ENCODE results near the gene SLCO1A2. TPM values are rescaled to one million over a fixed set of nuclear protein-coding genes. Genes with fewer than 3 reads are reported as not detected.
"Not testable (repeated sequence)": the region's sequence is repeated elsewhere in the genome, so short reads cannot be mapped to it uniquely, and the experiment has no call there.

SLCO1A2 gene, protein sequence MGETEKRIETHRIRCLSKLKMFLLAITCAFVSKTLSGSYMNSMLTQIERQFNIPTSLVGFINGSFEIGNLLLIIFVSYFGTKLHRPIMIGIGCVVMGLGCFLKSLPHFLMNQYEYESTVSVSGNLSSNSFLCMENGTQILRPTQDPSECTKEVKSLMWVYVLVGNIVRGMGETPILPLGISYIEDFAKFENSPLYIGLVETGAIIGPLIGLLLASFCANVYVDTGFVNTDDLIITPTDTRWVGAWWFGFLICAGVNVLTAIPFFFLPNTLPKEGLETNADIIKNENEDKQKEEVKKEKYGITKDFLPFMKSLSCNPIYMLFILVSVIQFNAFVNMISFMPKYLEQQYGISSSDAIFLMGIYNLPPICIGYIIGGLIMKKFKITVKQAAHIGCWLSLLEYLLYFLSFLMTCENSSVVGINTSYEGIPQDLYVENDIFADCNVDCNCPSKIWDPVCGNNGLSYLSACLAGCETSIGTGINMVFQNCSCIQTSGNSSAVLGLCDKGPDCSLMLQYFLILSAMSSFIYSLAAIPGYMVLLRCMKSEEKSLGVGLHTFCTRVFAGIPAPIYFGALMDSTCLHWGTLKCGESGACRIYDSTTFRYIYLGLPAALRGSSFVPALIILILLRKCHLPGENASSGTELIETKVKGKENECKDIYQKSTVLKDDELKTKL
- not detected in 2 replicates for total RNA-seq

- H3K4me3 ChIP-seq (ENCODE audit: low read depth, low read length) = no peak within 1 kb of the TSS
- H3K36me3 ChIP-seq (ENCODE audit: control insufficient read depth, insufficient read depth, low read length) = no peaks in the 10 kb centered on the region
- TF ChIP-seq, protein P1, sequence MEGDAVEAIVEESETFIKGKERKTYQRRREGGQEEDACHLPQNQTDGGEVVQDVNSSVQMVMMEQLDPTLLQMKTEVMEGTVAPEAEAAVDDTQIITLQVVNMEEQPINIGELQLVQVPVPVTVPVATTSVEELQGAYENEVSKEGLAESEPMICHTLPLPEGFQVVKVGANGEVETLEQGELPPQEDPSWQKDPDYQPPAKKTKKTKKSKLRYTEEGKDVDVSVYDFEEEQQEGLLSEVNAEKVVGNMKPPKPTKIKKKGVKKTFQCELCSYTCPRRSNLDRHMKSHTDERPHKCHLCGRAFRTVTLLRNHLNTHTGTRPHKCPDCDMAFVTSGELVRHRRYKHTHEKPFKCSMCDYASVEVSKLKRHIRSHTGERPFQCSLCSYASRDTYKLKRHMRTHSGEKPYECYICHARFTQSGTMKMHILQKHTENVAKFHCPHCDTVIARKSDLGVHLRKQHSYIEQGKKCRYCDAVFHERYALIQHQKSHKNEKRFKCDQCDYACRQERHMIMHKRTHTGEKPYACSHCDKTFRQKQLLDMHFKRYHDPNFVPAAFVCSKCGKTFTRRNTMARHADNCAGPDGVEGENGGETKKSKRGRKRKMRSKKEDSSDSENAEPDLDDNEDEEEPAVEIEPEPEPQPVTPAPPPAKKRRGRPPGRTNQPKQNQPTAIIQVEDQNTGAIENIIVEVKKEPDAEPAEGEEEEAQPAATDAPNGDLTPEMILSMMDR (IDR thresholded peaks at IDR 0.05; ENCODE audit: insufficient read depth, low read length, severe bottlenecking) = no peak
- DNase-seq (ENCODE audit: low read depth) (no peak), FAIRE-seq (no peak)
- H3K27me3 ChIP-seq (ENCODE audit: control insufficient read depth, insufficient read depth, low read length) = no peaks in the 10 kb centered on the region
Observed at GRCh38 chr12:21334771-21335325, at the start of gene SLCO1A2. SLCO1A2 (minus strand) TSS chr12:21334917; CDS start chr12:21334647, 270 bp downstream.

GRCh38 chr12:21384261-21384660 is 49.5 kb upstream of the SLCO1A2 start:
- H3K36me3 ChIP-seq (ENCODE audit: control insufficient read depth, insufficient read depth, low read length) = no peaks in the 10 kb centered on the region
- TF ChIP-seq, protein P1 (IDR thresholded peaks at IDR 0.05; ENCODE audit: insufficient read depth, low read length, severe bottlenecking) = no peak
- H3K27me3 ChIP-seq (ENCODE audit: control insufficient read depth, insufficient read depth, low read length) = no peaks in the 10 kb centered on the region
- no peak overlapping the region for H3K4me3 ChIP-seq (ENCODE audit: low read depth, low read length)
- DNase-seq (ENCODE audit: low read depth) = no peak
- FAIRE-seq = no peak

- DNase-seq (ENCODE audit: low read depth); FAIRE-seq; H3K27me3 ChIP-seq (ENCODE audit: control insufficient read depth, insufficient read depth, low read length); H3K36me3 ChIP-seq (ENCODE audit: control insufficient read depth, insufficient read depth, low read length); H3K4me3 ChIP-seq (ENCODE audit: low read depth, low read length): not testable (repeated sequence)
Observed at GRCh38 chr12:21381320-21381719, 46.6 kb upstream of the SLCO1A2 start.

GRCh38 chr12:21379218-21379617 is 44.5 kb upstream of the SLCO1A2 start:
- no peaks in the 10 kb centered on the region for H3K36me3 ChIP-seq (ENCODE audit: control insufficient read depth, insufficient read depth, low read length)
- no peak for FAIRE-seq
- TF ChIP-seq, protein P1 (IDR thresholded peaks at IDR 0.05; ENCODE audit: insufficient read depth, low read length, severe bottlenecking) = no peak
- no peaks in the 10 kb centered on the region for H3K27me3 ChIP-seq (ENCODE audit: control insufficient read depth, insufficient read depth, low read length)
- H3K4me3 ChIP-seq (ENCODE audit: low read depth, low read length) = no peak overlapping the region
- DNase-seq (ENCODE audit: low read depth) = no peak

DNA sequence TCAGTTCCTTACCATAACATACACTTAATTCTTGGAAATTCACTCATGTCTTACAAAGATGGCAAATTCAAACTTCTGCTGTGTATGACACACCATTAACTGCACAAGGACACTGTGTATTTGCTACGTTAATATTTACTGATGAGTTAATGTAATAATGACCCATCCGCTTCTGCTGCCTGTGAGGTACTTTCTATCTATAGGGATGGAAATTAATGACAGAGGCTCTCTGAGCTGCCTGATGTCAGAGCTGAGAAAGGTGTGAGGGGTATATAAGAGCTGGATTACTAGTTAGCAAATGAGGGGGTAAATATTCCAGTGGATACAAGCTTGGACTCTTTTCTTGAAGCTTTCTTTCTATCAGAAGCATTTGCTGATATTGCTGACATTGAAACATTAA is 37.9 kb upstream of the SLCO1A2 start, which contains the start of gene IAPP:
IAPP (plus strand) TSS at position 301 of the 400 bp plus-strand sequence. CDS start 450 bp downstream, outside the sequence.
- no peak within 1 kb of the TSS for H3K4me3 ChIP-seq (ENCODE audit: low read depth, low read length)
- no peak for FAIRE-seq
- TF ChIP-seq, protein P1 (IDR thresholded peaks at IDR 0.05; ENCODE audit: insufficient read depth, low read length, severe bottlenecking) = no peak
- no peaks in the 10 kb centered on the region for H3K27me3 ChIP-seq (ENCODE audit: control insufficient read depth, insufficient read depth, low read length)
- no peak for DNase-seq (ENCODE audit: low read depth)
- no peaks in the 10 kb centered on the region for H3K36me3 ChIP-seq (ENCODE audit: control insufficient read depth, insufficient read depth, low read length)

DNA sequence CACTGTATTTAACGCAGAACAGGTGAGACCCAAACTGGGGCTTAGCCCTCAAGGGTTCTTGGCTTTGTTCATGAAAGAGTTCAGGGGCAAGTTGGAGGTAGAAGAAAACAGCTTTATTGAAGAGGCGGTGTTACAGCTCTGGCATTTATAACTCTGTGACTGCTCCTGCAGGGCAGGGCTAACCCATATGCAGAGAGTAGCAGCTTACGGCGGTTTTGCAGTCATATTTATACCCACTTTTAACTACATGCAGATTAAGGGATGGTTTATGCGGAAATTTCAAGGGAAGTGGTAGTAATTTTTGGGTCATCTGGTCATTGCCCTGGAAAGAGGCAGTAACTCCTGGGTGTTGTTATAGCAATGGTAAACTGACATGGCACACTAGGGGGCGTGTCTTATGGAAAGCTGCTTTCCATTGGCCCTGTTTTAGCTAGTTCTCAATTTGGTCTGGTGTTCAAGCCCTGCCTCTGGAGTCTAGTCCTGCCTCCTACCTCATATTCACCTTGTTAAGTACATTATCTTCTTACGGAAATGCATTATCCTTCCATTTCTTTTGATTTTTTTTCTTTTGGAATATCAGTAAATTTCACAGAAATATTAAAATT is 36.2 kb upstream of the SLCO1A2 start:
- FAIRE-seq (no peak), DNase-seq (ENCODE audit: low read depth) (no peak)
- Histone ChIP-seq H3K36me3 (ENCODE audit: control insufficient read depth, insufficient read depth, low read length) (no peaks in the 10 kb centered on the region), H3K27me3 (ENCODE audit: control insufficient read depth, insufficient read depth, low read length) (no peaks in the 10 kb centered on the region), H3K4me3 (ENCODE audit: low read depth, low read length) (no peak overlapping the region)
- TF ChIP-seq, protein P1 (IDR thresholded peaks at IDR 0.05; ENCODE audit: insufficient read depth, low read length, severe bottlenecking) = no peak
